SK-N-SH treated with all-trans-retinoic acid at 6 μM for 48 hours (cell line): ENCODE measurements around the gene CDH22.

Source experiments
- ATAC-seq: fragments of 200-7000 bp; cut with Tn5 transposase; 3 replicates; pipeline ENCODE4 v1.9.1; 2020; ENCODE audit warnings: mild to moderate bottlenecking, moderate library complexity
- ARNTL ChIP-seq: fragments of 450-650 bp; formaldehyde crosslinking; IDR thresholded peaks from 2 replicates; pipeline ENCODE4 v1.5.0; 2020; ENCODE audit warnings: low read depth, mild to moderate bottlenecking, moderate library complexity, borderline replicate concordance
- BACH2 ChIP-seq: fragments of 250-450 bp; sonication (Bioruptor Pico); IDR thresholded peaks from 2 replicates; pipeline ENCODE4 v1.9.0; 2021; ENCODE audit warnings: mild to moderate bottlenecking, borderline replicate concordance
- CSRNP3 ChIP-seq: fragments of 250-450 bp; sonication (Bioruptor Pico); IDR thresholded peaks from 2 replicates; pipeline ENCODE4 v1.5.1; 2021; ENCODE audit warnings: mild to moderate bottlenecking, moderate library complexity
- ESRRG ChIP-seq: fragments of 250-450 bp; sonication (Bioruptor Pico); IDR thresholded peaks from 2 replicates; pipeline ENCODE4 v1.6.1; 2021; ENCODE audit warnings: mild to moderate bottlenecking
- ISL1 ChIP-seq: fragments of 250-450 bp; sonication (Bioruptor Pico); IDR thresholded peaks from 2 replicates; pipeline ENCODE4 v2.1.2; 2022; ENCODE audit warnings: mild to moderate bottlenecking, moderate library complexity
- OSR1 ChIP-seq: fragments of 250-450 bp; sonication (Bioruptor Pico); IDR thresholded peaks from 2 replicates; pipeline ENCODE4 v1.8.0; 2022; ENCODE audit warnings: moderate library complexity, mild to moderate bottlenecking, inconsistent platforms
- PATZ1 ChIP-seq: fragments of 250-450 bp; sonication (Bioruptor Pico); IDR thresholded peaks from 2 replicates; pipeline ENCODE4 v1.8.0; 2020; ENCODE audit warnings: mild to moderate bottlenecking, moderate library complexity, borderline replicate concordance
- POU6F1 ChIP-seq: fragments of 250-450 bp; sonication (Bioruptor Pico); IDR thresholded peaks from 2 replicates; pipeline ENCODE4 v1.8.0; 2021; ENCODE audit warnings: low read depth, mild to moderate bottlenecking, moderate library complexity, borderline replicate concordance
- PPARA ChIP-seq: fragments of 250-450 bp; sonication (Bioruptor Pico); IDR thresholded peaks from 2 replicates; pipeline ENCODE4 v1.5.0; 2020; ENCODE audit warnings: mild to moderate bottlenecking, borderline replicate concordance
- RARB ChIP-seq: fragments of 250-450 bp; sonication (Bioruptor Pico); IDR thresholded peaks from 2 replicates; pipeline ENCODE4 v1.8.0; 2021; ENCODE audit warnings: mild to moderate bottlenecking, moderate library complexity
- SNAI2 ChIP-seq: fragments of 250-450 bp; sonication (Bioruptor Pico); IDR thresholded peaks from 2 replicates; pipeline ENCODE4 v1.5.0; 2020; ENCODE audit warnings: mild to moderate bottlenecking, moderate library complexity
- TCF4 ChIP-seq: fragments of 250-450 bp; sonication (Bioruptor Pico); IDR thresholded peaks from 2 replicates; pipeline ENCODE4 v1.8.0; 2021; ENCODE audit warnings: mild to moderate bottlenecking, moderate library complexity, borderline replicate concordance
- TOX ChIP-seq: fragments of 250-450 bp; sonication (Bioruptor Pico); IDR thresholded peaks from 2 replicates; pipeline ENCODE4 v1.8.0; 2021; ENCODE audit warnings: mild to moderate bottlenecking, moderate library complexity, borderline replicate concordance
- TSHZ2 ChIP-seq: fragments of 250-450 bp; sonication (Bioruptor Pico); IDR thresholded peaks from 2 replicates; pipeline ENCODE4 v1.5.0; 2020; ENCODE audit warnings: mild to moderate bottlenecking, moderate library complexity
- ZC3H10 ChIP-seq: fragments of 250-450 bp; sonication (Bioruptor Pico); IDR thresholded peaks from 2 replicates; pipeline ENCODE4 v1.5.1; 2021; ENCODE audit warnings: mild to moderate bottlenecking, moderate library complexity
- ZFP3 ChIP-seq: fragments of 250-450 bp; sonication (Bioruptor Pico); IDR thresholded peaks from 2 replicates; pipeline ENCODE4 v1.5.0; 2020; ENCODE audit warnings: mild to moderate bottlenecking, moderate library complexity
- ZFP30 ChIP-seq: fragments of 450-650 bp; formaldehyde crosslinking; IDR thresholded peaks from 2 replicates; pipeline ENCODE4 v1.5.0; 2022; ENCODE audit warnings: mild to moderate bottlenecking, moderate library complexity
- ZNF565 ChIP-seq: fragments of 450-650 bp; formaldehyde crosslinking; conservative IDR thresholded peaks from 2 replicates; pipeline ENCODE4 v1.5.0; 2020; ENCODE audit warnings: low read depth, mild to moderate bottlenecking, moderate library complexity
- ZNF70 ChIP-seq: fragments of 450-650 bp; formaldehyde crosslinking; IDR thresholded peaks from 2 replicates; pipeline ENCODE4 v1.5.0; 2020; ENCODE audit warnings: mild to moderate bottlenecking, moderate library complexity
- ZNF8 ChIP-seq: fragments of 450-650 bp; formaldehyde crosslinking; IDR thresholded peaks from 2 replicates; pipeline ENCODE4 v1.5.0; 2020; ENCODE audit warnings: mild to moderate bottlenecking, moderate library complexity
- TF ChIP-seq, protein P1 (sequence below): fragments of 250-450 bp; sonication (Bioruptor Pico); IDR thresholded peaks from 2 replicates; pipeline ENCODE4 v1.5.1; 2020; ENCODE audit warnings: low read depth, mild to moderate bottlenecking, moderate library complexity

The CDH22 gene

GRCh38 chr20:46171476-46171875, 136.8 kb downstream of the CDH22 start:
- ATAC-seq = no peak
- TF ChIP-seq ZNF70 (CRISPR knock-in tag) = no peak
- no peak for TF ChIP-seq PATZ1 (CRISPR knock-in tag)
- TF ChIP-seq OSR1 = no peak
- no peak for TF ChIP-seq TCF4 (CRISPR knock-in tag)

GRCh38 chr20:46169245-46170171, 138.8 kb downstream of the CDH22 start:
- TF ChIP-seq ZNF70 (CRISPR knock-in tag) = no peak
- no peak for TF ChIP-seq ISL1 (CRISPR knock-in tag)
- no peak for TF ChIP-seq ARNTL (CRISPR knock-in tag)
- no peak for TF ChIP-seq SNAI2 (CRISPR knock-in tag)
- no peak for TF ChIP-seq BACH2
- no peak for TF ChIP-seq ZFP3 (CRISPR knock-in tag)
- no peak for TF ChIP-seq TSHZ2 (CRISPR knock-in tag)
- TF ChIP-seq RARB (CRISPR knock-in tag) = no peak
- no peak for TF ChIP-seq PATZ1 (CRISPR knock-in tag)
- TF ChIP-seq ZFP30 (CRISPR knock-in tag) = no peak
- no peak for TF ChIP-seq ZNF8 (CRISPR knock-in tag)
- TF ChIP-seq, protein P1, sequence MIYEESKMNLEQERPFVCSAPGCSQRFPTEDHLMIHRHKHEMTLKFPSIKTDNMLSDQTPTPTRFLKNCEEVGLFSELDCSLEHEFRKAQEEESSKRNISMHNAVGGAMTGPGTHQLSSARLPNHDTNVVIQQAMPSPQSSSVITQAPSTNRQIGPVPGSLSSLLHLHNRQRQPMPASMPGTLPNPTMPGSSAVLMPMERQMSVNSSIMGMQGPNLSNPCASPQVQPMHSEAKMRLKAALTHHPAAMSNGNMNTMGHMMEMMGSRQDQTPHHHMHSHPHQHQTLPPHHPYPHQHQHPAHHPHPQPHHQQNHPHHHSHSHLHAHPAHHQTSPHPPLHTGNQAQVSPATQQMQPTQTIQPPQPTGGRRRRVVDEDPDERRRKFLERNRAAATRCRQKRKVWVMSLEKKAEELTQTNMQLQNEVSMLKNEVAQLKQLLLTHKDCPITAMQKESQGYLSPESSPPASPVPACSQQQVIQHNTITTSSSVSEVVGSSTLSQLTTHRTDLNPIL (CRISPR knock-in tag) = no peak
- TF ChIP-seq PPARA (CRISPR knock-in tag) = no peak
- TF ChIP-seq TOX (CRISPR knock-in tag) = no peak
- no peak for TF ChIP-seq ESRRG (CRISPR knock-in tag)
- no peak for TF ChIP-seq ZNF565 (CRISPR knock-in tag)
- no peak for TF ChIP-seq POU6F1
- TF ChIP-seq OSR1 = no peak
- TF ChIP-seq CSRNP3 (CRISPR knock-in tag) = no peak
- no peak for TF ChIP-seq ZC3H10 (CRISPR knock-in tag)
- ATAC-seq = no peak
